Liver (tissue), 9 donors: Measurements from ENCODE around the gene KRT6B. TPM values are rescaled to one million over a fixed set of nuclear protein-coding genes. Genes with fewer than 3 reads are reported as not detected.

Experiments
- DNase-seq: peaks from one replicate; pipeline ENCODE4 v3.0.0-alpha.2; 2017; ENCODE audit warnings: low spot score
- H3K27ac ChIP-seq, 2 donors: one replicate each; pipeline ENCODE4 v1.7.0; 2013; ENCODE audit warnings: inconsistent platforms in 2 of 2, low read length in 2 of 2, control low read depth in 1 of 2, low read depth in 1 of 2, mild to moderate bottlenecking in 1 of 2
- H3K27me3 ChIP-seq, 4 donors: one replicate each; pipeline versions ENCODE4 v1.6.1 to v1.7.0; 2013; ENCODE audit warnings: low read length in 3 of 4, inconsistent platforms in 1 of 4, mild to moderate bottlenecking in 1 of 4, moderate library complexity in 1 of 4; ENCODE audit not compliant: control insufficient read depth in 4 of 4, insufficient read depth in 4 of 4
- H3K36me3 ChIP-seq, 4 donors: one replicate each; pipeline versions ENCODE4 v1.6.1 to v1.7.0; 2013; ENCODE audit warnings: low read length in 3 of 4, mild to moderate bottlenecking in 3 of 4, low read depth in 1 of 4, moderate library complexity in 1 of 4; ENCODE audit not compliant: control insufficient read depth in 4 of 4, insufficient read depth in 3 of 4
- H3K4me1 ChIP-seq, 4 donors: one replicate each; pipeline versions ENCODE4 v1.6.1 to v1.7.0; 2013; ENCODE audit warnings: low read length in 3 of 4, mild to moderate bottlenecking in 3 of 4, moderate library complexity in 1 of 4; ENCODE audit not compliant: control insufficient read depth in 4 of 4, insufficient read depth in 4 of 4
- H3K4me3 ChIP-seq, 3 donors: one replicate each; pipeline versions ENCODE4 v1.6.1 to v1.7.0; 2013; ENCODE audit warnings: low read length in 3 of 3, control low read depth in 1 of 3, low read depth in 1 of 3, mild to moderate bottlenecking in 1 of 3
- H3K9ac ChIP-seq, 2 donors: one replicate each; pipeline ENCODE4 v1.7.0; 2013; ENCODE audit warnings: low read length in 2 of 2, mild to moderate bottlenecking in 2 of 2, moderate library complexity in 2 of 2, control low read depth in 1 of 2, low read depth in 1 of 2
- H3K9me3 ChIP-seq, 4 donors: one replicate each; pipeline versions ENCODE4 v1.6.1 to v1.7.0; 2013; ENCODE audit warnings: low read length in 3 of 4; ENCODE audit not compliant: control insufficient read depth in 4 of 4
- EGR1 ChIP-seq, 2 donors: IDR thresholded peaks; 2 replicates each; pipeline ENCODE4 v1.6.1; 2016 to 2018; ENCODE audit warnings: antibody characterized with exemption in 2 of 2, low read depth in 2 of 2
- FOXA1 ChIP-seq: IDR thresholded peaks from 2 replicates; pipeline ENCODE4 v1.6.1; 2016; ENCODE audit warnings: antibody characterized with exemption
- FOXA2 ChIP-seq: IDR thresholded peaks from 2 replicates; pipeline ENCODE4 v1.6.1; 2016; ENCODE audit warnings: antibody characterized with exemption
- GABPA ChIP-seq, 2 donors: IDR thresholded peaks in 1 of 2; conservative IDR thresholded peaks in 1 of 2; 2 replicates each; pipeline ENCODE4 v1.6.1; 2016; ENCODE audit warnings: antibody characterized with exemption in 2 of 2, mild to moderate bottlenecking in 1 of 2, moderate library complexity in 1 of 2
- HNF4A ChIP-seq, 2 donors: conservative IDR thresholded peaks; 2 replicates each; pipeline ENCODE4 v1.6.1; 2016; ENCODE audit warnings: antibody characterized with exemption in 2 of 2, mild to moderate bottlenecking in 2 of 2
- HNF4G ChIP-seq: IDR thresholded peaks from 2 replicates; pipeline ENCODE4 v1.6.1; 2016; ENCODE audit warnings: antibody characterized with exemption
- JUND ChIP-seq, 2 donors: IDR thresholded peaks; 2 replicates each; pipeline ENCODE4 v1.6.1; 2016; ENCODE audit warnings: antibody characterized with exemption in 2 of 2
- NR2F2 ChIP-seq: IDR thresholded peaks from 2 replicates; pipeline ENCODE4 v1.6.1; 2016; ENCODE audit warnings: antibody characterized with exemption
- RAD21 ChIP-seq, 2 donors: IDR thresholded peaks; 2 replicates each; pipeline ENCODE4 v1.6.1; 2016; ENCODE audit warnings: antibody characterized with exemption in 2 of 2, mild to moderate bottlenecking in 2 of 2
- SP1 ChIP-seq: IDR thresholded peaks from 2 replicates; pipeline ENCODE4 v1.6.1; 2018; ENCODE audit warnings: antibody characterized with exemption, mild to moderate bottlenecking
- TAF1 ChIP-seq: conservative IDR thresholded peaks from 2 replicates; pipeline ENCODE4 v1.6.1; 2016; ENCODE audit warnings: antibody characterized with exemption, mild to moderate bottlenecking
- YY1 ChIP-seq: IDR thresholded peaks from 2 replicates; pipeline ENCODE4 v1.6.1; 2016; ENCODE audit warnings: antibody characterized with exemption, mild to moderate bottlenecking
- WGBS: extraction: QIAGEN DNeasy Blood & Tissue Kit; methylation state at CpG from one replicate; pipeline ENCODE4 v1.1.7; 2013; 5-methylcytosine and 5-hydroxymethylcytosine counted together
- polyA plus RNA-seq, 2 donors: library from polyadenylated mRNA; stranded (reverse) in 1 of 2; unstranded in 1 of 2; fragments of 200-250 nt in 1 of 2; fragments of >200 nt in 1 of 2; fragmentation: Nextera tagmentation in 1 of 2; extraction: Ambion mirVana in 1 of 2; gene quantifications; one replicate each; pipeline versions ENCODE4 v1.2.1 to v1.2.3, GENCODE V29; 2013 to 2015
- total RNA-seq, 2 donors: library from RNA; depleted of rRNA; stranded (reverse); fragments of >200 nt; gene quantifications; one replicate each; pipeline ENCODE4 v1.2.3, GENCODE V29; 2014
- TF ChIP-seq, protein P1 (sequence below): IDR thresholded peaks from 2 replicates; pipeline ENCODE4 v1.6.1; 2016; ENCODE audit warnings: antibody characterized with exemption
- TF ChIP-seq, protein P2 (sequence below): IDR thresholded peaks from 2 replicates; pipeline ENCODE4 v1.6.1; 2016; ENCODE audit warnings: antibody characterized with exemption
- TF ChIP-seq, protein P3 (sequence below): IDR thresholded peaks from 2 replicates; pipeline ENCODE4 v1.6.1; 2016; ENCODE audit warnings: antibody characterized with exemption
- TF ChIP-seq, protein P4 (sequence below): IDR thresholded peaks from 2 replicates; pipeline ENCODE4 v1.6.1; 2016; ENCODE audit warnings: antibody characterized with exemption, mild to moderate bottlenecking
- TF ChIP-seq, protein P5 (sequence below): fragments of 150-350 bp; IDR thresholded peaks from 2 replicates; pipeline ENCODE4 v1.5.1; 2017; ENCODE audit warnings: improper control_type of control experiment, low read depth, low read length; ENCODE audit not compliant: missing input control
- donor health status: healthy.
- donor health status: healthy.
- donor health status: healthy.
- donor health status: healthy.
- donor health status: healthy.

The KRT6B gene
- total and polyA plus RNA-seq, 4 donors, result 0.23 TPM; not detected in 3

DNA sequence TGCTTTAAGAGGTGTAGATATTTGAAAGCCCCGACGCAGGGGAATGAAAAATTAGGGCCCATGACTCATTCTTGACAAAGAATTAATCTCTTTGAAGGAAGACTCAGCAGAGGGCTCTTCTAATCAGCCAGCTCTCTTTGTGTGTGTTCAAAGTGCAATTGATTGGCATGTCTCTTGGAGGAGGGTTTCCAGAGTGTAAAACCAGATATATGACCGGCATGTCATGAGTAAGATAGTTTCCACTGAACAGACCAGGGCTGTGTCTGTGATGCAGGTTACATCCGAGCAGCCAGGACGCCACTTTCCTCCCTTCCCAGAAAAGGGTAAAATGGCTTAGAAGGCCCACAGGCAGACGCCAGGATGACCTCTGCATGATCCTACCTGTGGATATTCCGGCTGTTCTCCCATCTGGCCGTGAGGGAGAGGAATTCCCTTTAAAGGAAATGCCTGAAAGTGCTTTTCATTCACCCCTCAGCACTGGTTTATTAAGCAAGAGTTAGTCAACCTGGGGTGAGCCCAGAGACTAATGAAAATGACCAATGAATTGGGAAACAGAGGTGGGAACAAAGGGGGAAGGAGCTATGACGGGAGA lies 10.5 kb downstream of the KRT6B start:
- Histone ChIP-seq H3K36me3 (no peaks in the 10 kb centered on the region), H3K9me3 (no peaks in the 10 kb centered on the region), H3K27ac (no peak overlapping the region), H3K4me3 (no peak overlapping the region), H3K4me1 (no peaks in the 10 kb centered on the region), H3K27me3 (peaks cover 0 to 8% (median 0%) of the 10 kb centered on the region in 4 donors), H3K9ac (no peak overlapping the region)
- no peak for TF ChIP-seq HNF4A (conservative IDR thresholded peaks at IDR 0.05)
- TF ChIP-seq SP1, result no peak
- TF ChIP-seq, protein P1, sequence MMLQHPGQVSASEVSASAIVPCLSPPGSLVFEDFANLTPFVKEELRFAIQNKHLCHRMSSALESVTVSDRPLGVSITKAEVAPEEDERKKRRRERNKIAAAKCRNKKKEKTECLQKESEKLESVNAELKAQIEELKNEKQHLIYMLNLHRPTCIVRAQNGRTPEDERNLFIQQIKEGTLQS, result no peak
- TF ChIP-seq TAF1, result no peak
- TF ChIP-seq, protein P2, sequence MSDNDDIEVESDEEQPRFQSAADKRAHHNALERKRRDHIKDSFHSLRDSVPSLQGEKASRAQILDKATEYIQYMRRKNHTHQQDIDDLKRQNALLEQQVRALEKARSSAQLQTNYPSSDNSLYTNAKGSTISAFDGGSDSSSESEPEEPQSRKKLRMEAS, result no peak
- no peak for TF ChIP-seq RAD21 (IDR thresholded peaks at IDR 0.05)
- no peak for TF ChIP-seq NR2F2
- TF ChIP-seq, protein P3, sequence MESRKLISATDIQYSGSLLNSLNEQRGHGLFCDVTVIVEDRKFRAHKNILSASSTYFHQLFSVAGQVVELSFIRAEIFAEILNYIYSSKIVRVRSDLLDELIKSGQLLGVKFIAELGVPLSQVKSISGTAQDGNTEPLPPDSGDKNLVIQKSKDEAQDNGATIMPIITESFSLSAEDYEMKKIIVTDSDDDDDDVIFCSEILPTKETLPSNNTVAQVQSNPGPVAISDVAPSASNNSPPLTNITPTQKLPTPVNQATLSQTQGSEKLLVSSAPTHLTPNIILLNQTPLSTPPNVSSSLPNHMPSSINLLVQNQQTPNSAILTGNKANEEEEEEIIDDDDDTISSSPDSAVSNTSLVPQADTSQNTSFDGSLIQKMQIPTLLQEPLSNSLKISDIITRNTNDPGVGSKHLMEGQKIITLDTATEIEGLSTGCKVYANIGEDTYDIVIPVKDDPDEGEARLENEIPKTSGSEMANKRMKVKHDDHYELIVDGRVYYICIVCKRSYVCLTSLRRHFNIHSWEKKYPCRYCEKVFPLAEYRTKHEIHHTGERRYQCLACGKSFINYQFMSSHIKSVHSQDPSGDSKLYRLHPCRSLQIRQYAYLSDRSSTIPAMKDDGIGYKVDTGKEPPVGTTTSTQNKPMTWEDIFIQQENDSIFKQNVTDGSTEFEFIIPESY, result no peak
- TF ChIP-seq JUND (IDR thresholded peaks at IDR 0.05), result no peak
- no peak for TF ChIP-seq YY1
- TF ChIP-seq, protein P4, sequence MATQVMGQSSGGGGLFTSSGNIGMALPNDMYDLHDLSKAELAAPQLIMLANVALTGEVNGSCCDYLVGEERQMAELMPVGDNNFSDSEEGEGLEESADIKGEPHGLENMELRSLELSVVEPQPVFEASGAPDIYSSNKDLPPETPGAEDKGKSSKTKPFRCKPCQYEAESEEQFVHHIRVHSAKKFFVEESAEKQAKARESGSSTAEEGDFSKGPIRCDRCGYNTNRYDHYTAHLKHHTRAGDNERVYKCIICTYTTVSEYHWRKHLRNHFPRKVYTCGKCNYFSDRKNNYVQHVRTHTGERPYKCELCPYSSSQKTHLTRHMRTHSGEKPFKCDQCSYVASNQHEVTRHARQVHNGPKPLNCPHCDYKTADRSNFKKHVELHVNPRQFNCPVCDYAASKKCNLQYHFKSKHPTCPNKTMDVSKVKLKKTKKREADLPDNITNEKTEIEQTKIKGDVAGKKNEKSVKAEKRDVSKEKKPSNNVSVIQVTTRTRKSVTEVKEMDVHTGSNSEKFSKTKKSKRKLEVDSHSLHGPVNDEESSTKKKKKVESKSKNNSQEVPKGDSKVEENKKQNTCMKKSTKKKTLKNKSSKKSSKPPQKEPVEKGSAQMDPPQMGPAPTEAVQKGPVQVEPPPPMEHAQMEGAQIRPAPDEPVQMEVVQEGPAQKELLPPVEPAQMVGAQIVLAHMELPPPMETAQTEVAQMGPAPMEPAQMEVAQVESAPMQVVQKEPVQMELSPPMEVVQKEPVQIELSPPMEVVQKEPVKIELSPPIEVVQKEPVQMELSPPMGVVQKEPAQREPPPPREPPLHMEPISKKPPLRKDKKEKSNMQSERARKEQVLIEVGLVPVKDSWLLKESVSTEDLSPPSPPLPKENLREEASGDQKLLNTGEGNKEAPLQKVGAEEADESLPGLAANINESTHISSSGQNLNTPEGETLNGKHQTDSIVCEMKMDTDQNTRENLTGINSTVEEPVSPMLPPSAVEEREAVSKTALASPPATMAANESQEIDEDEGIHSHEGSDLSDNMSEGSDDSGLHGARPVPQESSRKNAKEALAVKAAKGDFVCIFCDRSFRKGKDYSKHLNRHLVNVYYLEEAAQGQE, result no peak
- no peak for TF ChIP-seq EGR1 (IDR thresholded peaks at IDR 0.05; ENCODE audit: low read depth in 2 of 2)
- no peak for TF ChIP-seq GABPA (IDR thresholded peaks at IDR 0.05 in 1 of 2, conservative IDR thresholded peaks at IDR 0.05 in 1 of 2)
- TF ChIP-seq FOXA2, result no peak
- TF ChIP-seq HNF4G, result no peak
- TF ChIP-seq FOXA1, result no peak
- TF ChIP-seq, protein P5, sequence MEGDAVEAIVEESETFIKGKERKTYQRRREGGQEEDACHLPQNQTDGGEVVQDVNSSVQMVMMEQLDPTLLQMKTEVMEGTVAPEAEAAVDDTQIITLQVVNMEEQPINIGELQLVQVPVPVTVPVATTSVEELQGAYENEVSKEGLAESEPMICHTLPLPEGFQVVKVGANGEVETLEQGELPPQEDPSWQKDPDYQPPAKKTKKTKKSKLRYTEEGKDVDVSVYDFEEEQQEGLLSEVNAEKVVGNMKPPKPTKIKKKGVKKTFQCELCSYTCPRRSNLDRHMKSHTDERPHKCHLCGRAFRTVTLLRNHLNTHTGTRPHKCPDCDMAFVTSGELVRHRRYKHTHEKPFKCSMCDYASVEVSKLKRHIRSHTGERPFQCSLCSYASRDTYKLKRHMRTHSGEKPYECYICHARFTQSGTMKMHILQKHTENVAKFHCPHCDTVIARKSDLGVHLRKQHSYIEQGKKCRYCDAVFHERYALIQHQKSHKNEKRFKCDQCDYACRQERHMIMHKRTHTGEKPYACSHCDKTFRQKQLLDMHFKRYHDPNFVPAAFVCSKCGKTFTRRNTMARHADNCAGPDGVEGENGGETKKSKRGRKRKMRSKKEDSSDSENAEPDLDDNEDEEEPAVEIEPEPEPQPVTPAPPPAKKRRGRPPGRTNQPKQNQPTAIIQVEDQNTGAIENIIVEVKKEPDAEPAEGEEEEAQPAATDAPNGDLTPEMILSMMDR, result no peak
- no peak for DNase-seq
- WGBS, result 58% methylated on average over 9 of the region's 9 CpGs
